Cardiac fibroblast (primary cell): Measurements from ENCODE around the gene GMEB2.
"Not testable (repeated sequence)": the region's sequence is repeated elsewhere in the genome, so short reads cannot be mapped to it uniquely, and the experiment has no call there.

Source experiments
- DNase-seq, 2 donors: peaks; one replicate each; pipeline versions ENCODE4 v3.0.0 to v3.0.0-alpha.2; 2010; ENCODE audit warnings: low read depth in 2 of 2
- H3K4me3 ChIP-seq, 2 donors: replicated peaks in 1 of 2; 1 replicate in 1 of 2; 2 replicates in 1 of 2; pipeline ENCODE4 v1.5.1; 2011; ENCODE audit warnings: low read depth in 2 of 2, low read length in 2 of 2, mild to moderate bottlenecking in 2 of 2, moderate library complexity in 1 of 2
- TF ChIP-seq, protein P1 (sequence below): IDR thresholded peaks from one replicate; pipeline ENCODE4 v1.5.1; 2011; ENCODE audit warnings: low read depth, mild to moderate bottlenecking, low read length, inconsistent platforms

Gene GMEB2

DNA sequence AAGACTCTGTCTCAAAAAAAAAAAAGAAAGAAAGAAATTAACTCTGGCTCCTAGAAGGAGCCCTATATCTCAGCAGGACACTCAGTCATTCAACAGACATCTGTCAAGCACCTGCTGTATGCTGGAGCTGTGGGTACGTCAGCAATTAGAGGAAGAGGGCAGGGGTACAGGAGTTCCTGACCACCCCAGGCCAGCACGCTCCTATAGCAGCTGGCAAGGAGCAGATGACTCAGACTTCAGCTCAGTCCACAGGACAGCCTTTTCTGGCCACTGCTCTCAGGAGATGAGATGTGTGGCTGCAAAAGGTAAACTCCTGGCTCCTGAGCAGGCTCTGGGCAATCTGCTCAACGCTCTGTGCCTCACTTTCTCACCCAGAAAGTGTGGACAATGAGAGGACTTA is 29.6 kb upstream of the GMEB2 start:
- H3K4me3 ChIP-seq: no peak overlapping the region
- no peak for DNase-seq
- TF ChIP-seq, protein P1, sequence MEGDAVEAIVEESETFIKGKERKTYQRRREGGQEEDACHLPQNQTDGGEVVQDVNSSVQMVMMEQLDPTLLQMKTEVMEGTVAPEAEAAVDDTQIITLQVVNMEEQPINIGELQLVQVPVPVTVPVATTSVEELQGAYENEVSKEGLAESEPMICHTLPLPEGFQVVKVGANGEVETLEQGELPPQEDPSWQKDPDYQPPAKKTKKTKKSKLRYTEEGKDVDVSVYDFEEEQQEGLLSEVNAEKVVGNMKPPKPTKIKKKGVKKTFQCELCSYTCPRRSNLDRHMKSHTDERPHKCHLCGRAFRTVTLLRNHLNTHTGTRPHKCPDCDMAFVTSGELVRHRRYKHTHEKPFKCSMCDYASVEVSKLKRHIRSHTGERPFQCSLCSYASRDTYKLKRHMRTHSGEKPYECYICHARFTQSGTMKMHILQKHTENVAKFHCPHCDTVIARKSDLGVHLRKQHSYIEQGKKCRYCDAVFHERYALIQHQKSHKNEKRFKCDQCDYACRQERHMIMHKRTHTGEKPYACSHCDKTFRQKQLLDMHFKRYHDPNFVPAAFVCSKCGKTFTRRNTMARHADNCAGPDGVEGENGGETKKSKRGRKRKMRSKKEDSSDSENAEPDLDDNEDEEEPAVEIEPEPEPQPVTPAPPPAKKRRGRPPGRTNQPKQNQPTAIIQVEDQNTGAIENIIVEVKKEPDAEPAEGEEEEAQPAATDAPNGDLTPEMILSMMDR: no peak

DNA sequence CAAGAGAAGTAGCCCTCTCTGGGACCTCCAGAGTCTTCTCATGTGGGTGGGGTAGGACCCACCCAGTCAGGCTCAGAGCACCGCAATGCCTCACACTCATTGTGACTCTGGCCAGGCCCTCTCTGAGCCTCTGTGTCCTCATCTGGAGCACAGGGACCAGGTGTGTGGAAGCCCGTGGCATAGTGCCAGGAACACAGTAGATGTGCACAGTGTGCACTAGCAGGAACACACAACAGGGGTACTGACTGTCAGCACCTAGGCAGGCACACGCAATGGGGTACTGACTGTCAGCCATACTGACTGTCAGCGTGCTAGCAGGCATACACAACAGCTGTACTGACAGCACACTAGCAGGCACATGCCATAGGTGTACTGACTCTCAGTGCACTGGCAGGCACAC is 28.3 kb upstream of the GMEB2 start:
- TF ChIP-seq, protein P1: no peak
- H3K4me3 ChIP-seq: no peak overlapping the region

DNA sequence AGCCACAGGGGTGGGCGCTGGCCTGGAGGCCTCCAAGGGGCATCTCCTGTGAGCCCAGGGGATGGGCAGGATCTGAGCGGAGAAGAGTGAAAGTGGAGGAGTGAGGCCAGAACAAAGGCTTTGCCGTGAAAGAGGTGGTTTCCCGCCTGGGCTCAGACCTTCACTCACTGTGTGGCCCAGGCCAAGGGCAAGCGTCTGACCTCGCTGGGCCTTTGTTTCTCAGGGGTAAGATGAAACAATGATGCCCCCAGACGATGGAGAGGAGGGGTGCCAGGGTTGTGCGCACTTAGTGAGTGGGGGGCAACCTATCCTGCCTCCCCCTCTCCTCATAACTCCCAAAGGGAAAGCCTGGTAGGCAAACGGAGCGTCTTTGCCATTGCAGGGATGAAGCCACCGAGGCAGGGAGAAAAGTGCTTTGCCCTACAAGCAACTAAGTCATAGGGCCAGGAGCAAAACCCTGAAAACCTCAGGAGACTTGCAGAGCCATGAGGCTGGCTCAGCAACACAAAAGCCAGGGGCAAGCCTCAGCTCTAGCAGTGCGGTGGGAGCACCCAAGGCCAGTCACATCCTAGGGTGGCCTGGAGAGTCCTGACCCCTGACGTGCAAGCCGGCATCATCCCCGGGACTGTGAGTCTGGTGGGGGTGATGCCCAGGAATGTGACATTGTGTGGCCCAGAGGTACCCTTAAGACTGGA is 27.2 kb upstream of the GMEB2 start:
- H3K4me3 ChIP-seq: peak overlapping the region; percentile 37 to 44
- TF ChIP-seq, protein P1: no peak
- no peak for DNase-seq

More for the DNA sequence above, 28.3 kb upstream of the GMEB2 start:
- no peak for DNase-seq

DNA sequence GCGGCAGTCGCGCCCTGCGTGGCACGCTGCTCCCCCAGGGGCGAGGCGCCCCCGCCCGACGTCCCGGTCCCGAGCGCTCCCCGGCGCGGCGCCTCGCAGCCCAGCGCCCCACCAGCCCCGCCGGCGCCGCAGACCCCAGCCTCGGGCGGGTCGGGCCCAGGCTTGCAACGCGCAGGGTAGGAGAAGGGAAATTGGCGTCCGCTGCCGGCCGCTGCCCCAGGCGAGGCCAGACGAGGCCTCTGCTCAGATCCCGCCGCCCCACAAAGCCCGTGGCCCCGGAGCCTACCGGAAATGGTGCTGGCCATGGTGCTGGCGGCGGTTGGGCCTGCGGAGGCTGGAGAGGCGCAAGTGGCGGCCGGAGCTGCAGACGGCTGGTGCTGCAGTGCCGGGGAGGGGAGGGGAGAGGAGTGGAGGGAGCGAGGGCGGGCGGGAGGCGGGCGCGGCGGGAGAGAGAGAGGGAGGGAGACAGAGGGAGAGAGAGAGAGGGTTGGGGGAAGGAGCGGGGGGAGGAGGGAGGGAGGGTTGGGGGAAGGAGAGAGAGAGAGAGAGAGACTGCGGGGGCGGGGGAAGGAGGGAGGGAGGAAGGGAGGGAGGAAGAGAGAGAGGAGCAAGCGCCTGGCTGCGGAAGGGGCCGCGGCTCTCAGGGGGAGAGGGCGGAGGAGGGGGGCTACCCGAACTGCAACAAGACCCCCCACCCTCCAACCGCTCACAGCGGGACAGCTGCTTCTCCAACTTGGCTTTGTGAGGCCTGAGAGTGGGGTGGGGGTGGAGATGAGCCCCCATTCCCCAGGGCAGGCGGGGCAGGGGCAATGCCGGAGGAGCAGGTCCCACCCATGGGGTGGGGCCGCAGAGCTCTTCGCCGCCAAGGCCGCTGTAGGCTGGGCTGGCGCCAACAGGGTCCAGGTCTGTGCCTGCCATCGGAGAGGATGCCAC is 26.4 kb upstream of the GMEB2 start, which contains the start of gene STMN3:
Gene STMN3, minus strand, starts transcription at position 384 of the 933 bp plus-strand sequence. Its CDS starts 79 bp downstream, at position 305.
- peak within 1 kb of the TSS; percentile 58 for H3K4me3 ChIP-seq
- TF ChIP-seq, protein P1: no peak
- peak; percentile 82 to 97 for DNase-seq

DNA sequence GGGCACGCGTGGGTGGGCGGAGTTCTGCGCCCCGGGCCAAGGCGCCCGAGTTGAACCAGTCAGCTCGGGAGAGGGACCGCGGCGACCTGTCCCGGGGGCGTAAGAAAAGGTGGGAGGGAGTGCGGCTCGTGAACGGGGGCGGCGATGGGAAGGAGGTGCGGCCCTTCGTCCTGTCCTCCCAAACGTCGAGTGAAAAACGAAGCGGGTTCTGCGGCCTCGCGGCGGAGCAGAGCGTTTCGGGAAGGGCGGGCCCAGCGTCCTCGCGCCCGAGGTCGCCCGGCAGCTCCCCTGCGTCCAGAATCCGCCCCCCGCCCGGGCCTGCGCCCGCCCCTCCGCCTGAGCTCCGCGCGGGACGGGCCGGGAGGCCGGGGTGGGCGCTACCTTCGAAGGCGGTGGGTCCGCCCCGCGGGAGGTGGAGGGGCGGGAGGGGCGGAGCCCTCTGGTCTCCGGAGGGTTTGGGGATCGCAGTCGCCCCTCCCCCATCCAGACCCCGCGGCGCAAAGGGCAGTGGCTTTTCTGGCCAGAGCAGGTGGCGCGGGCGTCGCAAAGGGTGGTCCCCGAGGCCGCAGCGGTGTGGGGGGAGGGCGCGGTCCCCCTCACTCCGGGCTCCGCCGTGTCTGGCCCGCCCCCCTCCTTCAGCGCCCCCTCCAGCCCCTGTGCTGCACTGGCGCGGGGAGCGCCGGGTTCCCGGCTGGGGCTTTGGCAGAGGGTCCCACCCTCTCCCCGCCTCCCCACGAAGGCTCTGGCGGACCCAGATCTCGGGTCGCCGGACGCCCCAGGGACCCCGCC is 25.5 kb upstream of the GMEB2 start:
- DNase-seq: peak in 1 of 2 donors; percentile 53
- TF ChIP-seq, protein P1: no peak

DNA sequence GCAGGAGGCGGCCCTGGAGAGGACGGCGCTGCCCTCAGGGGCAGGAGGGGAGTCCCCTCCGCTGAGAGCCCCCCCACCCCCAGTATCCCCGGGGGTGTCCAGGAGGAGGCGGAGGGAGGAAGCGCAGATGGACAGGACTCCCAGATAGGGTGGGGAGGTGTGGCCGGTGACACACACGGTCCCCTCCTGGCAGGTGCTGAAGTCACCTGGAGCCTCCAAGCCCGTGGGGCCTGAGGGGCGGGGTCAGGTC is 25.0 kb upstream of the GMEB2 start:
- DNase-seq: no peak
- TF ChIP-seq, protein P1: no peak
- peak overlapping the region; percentile 58 for H3K4me3 ChIP-seq

More for the DNA sequence above, 25.5 kb upstream of the GMEB2 start:
- peak overlapping the region; percentile 58 for H3K4me3 ChIP-seq

DNA sequence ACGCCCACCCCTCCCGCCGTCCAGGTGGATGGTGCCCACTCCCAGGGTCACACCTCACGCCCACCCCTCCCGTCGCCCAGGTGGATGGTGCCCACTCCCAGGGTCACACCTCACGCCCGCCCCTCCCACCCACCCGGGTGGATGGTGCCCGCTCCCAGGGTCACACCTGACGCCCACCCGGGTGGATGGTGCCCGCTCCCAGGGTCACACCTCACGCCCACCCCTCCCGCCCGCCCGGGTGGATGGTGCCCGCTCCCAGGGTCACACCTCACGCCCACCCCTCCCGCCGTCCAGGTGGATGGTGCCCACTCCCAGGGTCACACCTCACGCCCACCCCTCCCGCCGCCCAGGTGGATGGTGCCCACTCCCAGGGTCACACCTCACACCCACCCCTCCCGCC is 23.6 kb upstream of the GMEB2 start:
- not testable (repeated sequence) for DNase-seq, H3K4me3 ChIP-seq
